ENCODE results near the gene ERGIC1. TPM values are rescaled to one million over a fixed set of nuclear protein-coding genes. Genes with fewer than 3 reads are reported as not detected.

ERGIC1 gene
- total RNA-seq, 8 experiments from 2014 or later = 31.7 to 98.4 (median 57.7) TPM

GRCh38 chr5:172973127-172973916 is 139.3 kb downstream of the ERGIC1 start:
- Histone ChIP-seq H3K4me1 (replicated peaks in 1 of 2) (no peaks in the 10 kb centered on the region), H3K4me3 (no peak overlapping the region), H3K27ac (no peak overlapping the region)
- peak in 2 of 8 experiments; percentile 37 to 47 for ATAC-seq (replicated peaks in 6 of 8)
- 42 to 100% (median 64%) methylated on average over 1 to 3 of the region's 3 CpGs for WGBS, 10 experiments
- in situ Hi-C loops (cut with MboI; ENCODE audit: low pct_unique_long_range_greater_than_20kb in 2 of 9, low sequenced_read_pairs in 9 of 9, unreplicated experiment in 9 of 9) = loop anchor here in 2 of 9 experiments (25.0 kb wide), 2 partner anchors 364 to 511 kb away; partner anchors contain the start of genes SH3PXD2B (in 1 of the 2) and STC2 (in 1 of the 2)

DNA sequence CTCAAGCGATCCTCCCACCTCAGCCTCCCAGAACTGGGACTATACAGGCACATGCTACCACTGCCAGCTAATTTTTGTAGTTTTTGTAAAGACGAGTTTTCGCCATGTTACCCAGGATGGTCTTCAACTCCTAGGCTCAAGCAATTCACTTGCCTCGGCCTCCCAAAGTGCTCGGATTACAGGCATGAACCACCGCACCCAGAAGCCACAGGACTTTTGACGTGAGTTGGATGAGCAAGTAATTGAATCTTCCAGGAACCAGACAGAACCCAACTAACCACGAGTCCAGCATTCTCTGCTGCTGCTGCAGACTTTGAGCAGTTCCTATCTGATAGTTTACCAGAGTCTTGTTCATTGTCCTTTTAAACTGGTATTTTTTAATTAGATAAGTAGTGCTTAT is 139.9 kb downstream of the ERGIC1 start:
- WGBS, 10 experiments = 0 to 95% (median 71%) methylated on average over 1 to 6 of the region's 8 CpGs; no CpG with 5 or more reads in 2 of the 10 experiments
- in situ Hi-C loops (cut with MboI; ENCODE audit: low pct_unique_long_range_greater_than_20kb in 2 of 9, low sequenced_read_pairs in 9 of 9, unreplicated experiment in 9 of 9) = loop anchor here in 2 of 9 experiments (25.0 kb wide), 2 partner anchors 363 to 512 kb away; partner anchors contain the start of genes SH3PXD2B (in 1 of the 2) and STC2 (in 1 of the 2)
- ATAC-seq (replicated peaks in 6 of 8) = peak in 1 of 8 experiments; percentile 22
- H3K4me1 ChIP-seq (replicated peaks in 1 of 2) = no peaks in the 10 kb centered on the region
- no peak overlapping the region for H3K4me3 ChIP-seq
- no peak overlapping the region for H3K27ac ChIP-seq

GRCh38 chr5:172975289-172975688 is 141.2 kb downstream of the ERGIC1 start:
- Histone ChIP-seq H3K27ac (no peak overlapping the region), H3K4me3 (no peak overlapping the region), H3K4me1 (replicated peaks in 1 of 2) (no peaks in the 10 kb centered on the region)
- 0 to 100% (median 78%) methylated on average over 1 to 11 of the region's 11 CpGs; no CpG with 5 or more reads in 2 of the 10 experiments for WGBS, 10 experiments
- no peak for ATAC-seq (replicated peaks in 6 of 8)
- in situ Hi-C loops (cut with MboI; ENCODE audit: low pct_unique_long_range_greater_than_20kb in 2 of 9, low sequenced_read_pairs in 9 of 9, unreplicated experiment in 9 of 9) = loop anchor here in 3 of 9 experiments (25.0 kb wide), 3 partner anchors 162 to 312 kb away; partner anchors contain the start of gene BNIP1 (in 2 of the 3)

DNA sequence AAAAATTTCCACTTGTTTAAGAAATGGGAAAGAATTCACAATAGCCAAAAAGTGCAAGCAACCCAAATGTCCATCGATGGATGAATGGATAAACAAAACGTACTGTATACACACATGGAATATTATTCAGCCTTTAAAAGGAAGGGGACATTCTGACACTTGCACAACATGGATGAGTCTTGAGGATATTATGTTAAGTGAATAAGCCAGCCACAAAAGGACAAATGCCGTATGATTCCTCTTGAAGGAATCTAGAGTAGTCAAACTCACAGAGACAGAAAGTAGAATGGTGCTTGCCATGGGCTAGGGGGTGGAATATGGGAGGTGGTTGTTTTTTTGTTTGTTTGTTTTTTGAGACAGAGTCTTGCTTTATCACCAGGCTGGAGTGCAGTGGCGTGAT is 145.7 kb downstream of the ERGIC1 start:
- no peak overlapping the region for H3K4me3 ChIP-seq
- in situ Hi-C loops (cut with MboI; ENCODE audit: low pct_unique_long_range_greater_than_20kb in 2 of 9, low sequenced_read_pairs in 9 of 9, unreplicated experiment in 9 of 9) = loop anchor here in 3 of 9 experiments (25.0 kb wide), 3 partner anchors 158 to 308 kb away; partner anchors contain the start of gene BNIP1 (in 2 of the 3)
- H3K27ac ChIP-seq = no peak overlapping the region
- 31 to 100% (median 80%) methylated on average over 1 to 4 of the region's 4 CpGs for WGBS, 10 experiments
- ATAC-seq (replicated peaks in 6 of 8) = no peak
- H3K4me1 ChIP-seq (replicated peaks in 1 of 2) = peaks cover under 1% of the 10 kb centered on the region in 2 donors

DNA sequence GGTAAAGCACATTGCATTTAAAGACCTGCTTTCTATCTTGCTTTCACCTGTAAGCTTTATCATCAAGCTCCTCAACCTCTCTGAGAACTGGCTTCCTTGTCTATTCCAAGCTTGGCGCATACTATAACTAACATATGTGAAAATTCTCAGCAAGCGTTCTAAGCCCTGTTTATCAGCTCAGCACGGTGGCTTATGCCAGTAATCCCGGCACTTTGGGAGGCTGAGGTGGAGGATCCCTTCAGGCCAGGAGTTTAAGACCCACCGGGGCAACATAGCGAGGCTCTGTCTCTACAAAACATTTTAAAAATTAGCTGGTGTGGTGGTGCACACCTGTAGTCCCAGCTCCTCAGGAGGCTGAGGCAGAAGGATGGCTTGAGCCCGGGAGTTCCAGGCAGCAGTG is 147.9 kb downstream of the ERGIC1 start:
- Histone ChIP-seq H3K4me1 (replicated peaks in 1 of 2) (peaks cover 6 to 13% of the 10 kb centered on the region in 2 donors), H3K4me3 (no peak overlapping the region), H3K27ac (no peak overlapping the region)
- no peak for ATAC-seq (replicated peaks in 6 of 8)
- in situ Hi-C loops (cut with MboI; ENCODE audit: low pct_unique_long_range_greater_than_20kb in 2 of 9, low sequenced_read_pairs in 9 of 9, unreplicated experiment in 9 of 9) = loop anchor here in 3 of 9 experiments (25.0 kb wide), 3 partner anchors 155 to 305 kb away; partner anchors contain the start of gene BNIP1 (in 2 of the 3)
- 78 to 100% (median 89%) methylated on average over 2 to 7 of the region's 7 CpGs; no CpG with 5 or more reads in 3 of the 10 experiments for WGBS, 10 experiments

GRCh38 chr5:172983542-172984243 is 149.6 kb downstream of the ERGIC1 start, which contains the start of gene ATP6V0E1:
Gene ATP6V0E1 (plus strand): TSS chr5:172983771. CDS start chr5:172983861, 90 bp downstream.
- peaks cover 6 to 13% of the 10 kb centered on the region in 2 donors for H3K4me1 ChIP-seq (replicated peaks in 1 of 2)
- H3K4me3 ChIP-seq = peak within 1 kb of the TSS; percentile 58 to 85 (median 71)
- WGBS, 10 experiments = 0 to 20% (median 3%) methylated on average over 1 to 14 of the region's 49 CpGs; no CpG with 5 or more reads in 6 of the 10 experiments
- in situ Hi-C loops (cut with MboI; ENCODE audit: low pct_unique_long_range_greater_than_20kb in 2 of 9, low sequenced_read_pairs in 9 of 9, unreplicated experiment in 9 of 9) = loop anchor here in 3 of 9 experiments (25.0 kb wide), 3 partner anchors 154 to 304 kb away; partner anchors contain the start of gene BNIP1 (in 2 of the 3)
- peak within 1 kb of the TSS; percentile 86 to 92 for H3K27ac ChIP-seq
- peak; percentile 89 to 94 (median 90) for ATAC-seq (replicated peaks in 6 of 8)

GRCh38 chr5:172984244-172984953 is 150.3 kb downstream of the ERGIC1 start:
- Histone ChIP-seq H3K27ac (peak overlapping the region; percentile 86 to 92), H3K4me3 (peak overlapping the region; percentile 58 to 85 (median 71)), H3K4me1 (replicated peaks in 1 of 2) (peaks cover 6 to 13% of the 10 kb centered on the region in 2 donors)
- peak; percentile 57 to 74 (median 66) for ATAC-seq (replicated peaks in 6 of 8)
- 0 to 7% (median 0%) methylated on average over 1 to 10 of the region's 15 CpGs; no CpG with 5 or more reads in 1 of the 10 experiments for WGBS, 10 experiments
- in situ Hi-C loops (cut with MboI; ENCODE audit: low pct_unique_long_range_greater_than_20kb in 2 of 9, low sequenced_read_pairs in 9 of 9, unreplicated experiment in 9 of 9) = loop anchor here in 3 of 9 experiments (25.0 kb wide), 3 partner anchors 153 to 303 kb away; partner anchors contain the start of gene BNIP1 (in 2 of the 3)

GRCh38 chr5:172985596-172985995 is 151.5 kb downstream of the ERGIC1 start:
- ATAC-seq (replicated peaks in 6 of 8) = no peak
- in situ Hi-C loops (cut with MboI; ENCODE audit: low pct_unique_long_range_greater_than_20kb in 2 of 9, low sequenced_read_pairs in 9 of 9, unreplicated experiment in 9 of 9) = loop anchor here in 3 of 9 experiments (25.0 kb wide), 3 partner anchors 152 to 302 kb away; partner anchors contain the start of gene BNIP1 (in 2 of the 3)
- H3K4me1 ChIP-seq (replicated peaks in 1 of 2) = peaks cover 6 to 13% of the 10 kb centered on the region in 2 donors
- no peak overlapping the region for H3K27ac ChIP-seq
- H3K4me3 ChIP-seq = peak overlapping the region in 4 of 5 donors; percentile 1 to 85 (median 72)

GRCh38 chr5:172988276-172988675 is 154.2 kb downstream of the ERGIC1 start:
- peaks cover 6 to 13% of the 10 kb centered on the region in 2 donors for H3K4me1 ChIP-seq (replicated peaks in 1 of 2)
- WGBS, 10 experiments = 48 to 96% (median 82%) methylated on average over 1 to 3 of the region's 3 CpGs
- ATAC-seq (replicated peaks in 6 of 8) = no peak
- no peak overlapping the region for H3K4me3 ChIP-seq
- H3K27ac ChIP-seq = no peak overlapping the region
- in situ Hi-C loops (cut with MboI; ENCODE audit: low pct_unique_long_range_greater_than_20kb in 2 of 9, low sequenced_read_pairs in 9 of 9, unreplicated experiment in 9 of 9) = loop anchor here in 3 of 9 experiments (25.0 kb wide), 3 partner anchors 149 to 299 kb away; partner anchors contain the start of gene BNIP1 (in 2 of the 3)

DNA sequence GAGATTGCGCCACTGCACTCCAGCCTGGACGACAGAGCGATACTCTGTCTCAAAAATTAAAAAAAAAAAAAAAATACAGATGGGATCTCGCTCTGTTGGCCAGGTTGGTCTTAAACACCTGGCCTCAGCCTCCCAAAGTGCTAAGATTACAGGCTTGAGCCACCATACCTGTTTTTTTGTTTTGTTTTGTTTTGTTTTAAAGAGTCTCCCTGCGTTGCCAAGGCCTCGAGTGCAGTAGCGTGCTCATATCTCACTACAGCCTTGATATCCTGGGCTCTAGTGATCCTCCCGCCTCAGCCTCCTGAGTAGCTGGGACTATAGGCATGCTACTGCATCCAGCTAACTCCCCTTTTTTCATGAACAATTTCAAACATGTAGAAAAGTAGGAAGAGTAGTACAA is 156.7 kb downstream of the ERGIC1 start:
- Histone ChIP-seq H3K4me3 (no peak overlapping the region), H3K4me1 (replicated peaks in 1 of 2) (peaks cover 3% of the 10 kb centered on the region in 2 donors), H3K27ac (no peak overlapping the region)
- no peak for ATAC-seq (replicated peaks in 6 of 8)
- in situ Hi-C loops (cut with MboI; ENCODE audit: low pct_unique_long_range_greater_than_20kb in 2 of 9, low sequenced_read_pairs in 9 of 9, unreplicated experiment in 9 of 9) = loop anchor here in 3 of 9 experiments (25.0 kb wide), 3 partner anchors 147 to 297 kb away; partner anchors contain the start of gene BNIP1 (in 2 of the 3)
- 50 to 100% (median 94%) methylated on average over 1 to 7 of the region's 8 CpGs; no CpG with 5 or more reads in 1 of the 10 experiments for WGBS, 10 experiments

DNA sequence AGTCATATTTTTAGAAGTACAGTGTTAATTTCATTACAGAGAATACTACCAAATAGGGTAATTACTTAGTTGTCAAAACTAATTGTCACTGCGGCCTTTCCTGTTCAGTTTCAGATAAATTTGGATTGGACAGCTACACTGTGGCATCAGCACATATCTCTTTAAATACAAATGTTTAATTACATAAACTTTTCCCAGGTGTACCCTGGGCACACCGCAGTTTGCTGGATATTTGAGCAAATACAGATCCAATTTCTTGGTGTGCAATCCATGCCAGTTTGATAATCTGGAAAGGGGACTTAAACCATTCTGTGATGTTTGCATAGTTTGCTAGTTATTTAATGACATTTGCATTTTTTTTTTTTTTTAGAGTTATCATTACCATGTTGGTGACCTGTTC is 160.4 kb downstream of the ERGIC1 start:
- ATAC-seq (replicated peaks in 6 of 8) = no peak
- peaks cover 0 to 10% of the 10 kb centered on the region in 2 donors for H3K4me1 ChIP-seq (replicated peaks in 1 of 2)
- 92 to 100% (median 98%) methylated on average over 1 to 2 of the region's 2 CpGs; no CpG with 5 or more reads in 2 of the 10 experiments for WGBS, 10 experiments
- in situ Hi-C loops (cut with MboI; ENCODE audit: low pct_unique_long_range_greater_than_20kb in 2 of 9, low sequenced_read_pairs in 9 of 9, unreplicated experiment in 9 of 9) = loop anchor here in 3 of 9 experiments (25.0 kb wide), 3 partner anchors 143 to 293 kb away; partner anchors contain the start of gene BNIP1 (in 2 of the 3)
- H3K27ac ChIP-seq = no peak overlapping the region
- H3K4me3 ChIP-seq = no peak overlapping the region

All from motor neuron (in vitro differentiated cells).